ENCODE results near the gene MYLIP. TPM values are rescaled to one million over a fixed set of nuclear protein-coding genes. Genes with fewer than 3 reads are reported as not detected.

MYLIP gene
- total RNA-seq, 1 experiment from 2014 or later: 12.5 TPM

- Histone ChIP-seq H3K79me2 (ENCODE audit: low read length) (no peaks in the 10 kb centered on the region), H3K9me3 (ENCODE audit: low read length) (no peaks in the 10 kb centered on the region), H3K4me2 (ENCODE audit: low read length) (no peak overlapping the region), H3K36me3 (ENCODE audit: low read depth, low read length) (no peaks in the 10 kb centered on the region), H3K27ac (ENCODE audit: low read length) (no peak overlapping the region), H3K4me3 (ENCODE audit: low read length) (no peak overlapping the region), H2AFZ (ENCODE audit: low read length) (no peak overlapping the region), H4K20me1 (ENCODE audit: low read length) (no peaks in the 10 kb centered on the region), H3K9me2 (replicated peaks; ENCODE audit: low read length) (no peaks in the 10 kb centered on the region; the same call in 1 of the 2 replicates), H3F3A (ENCODE audit: low read length, unreplicated experiment) (no peaks in the 10 kb centered on the region), H3K27me3 (ENCODE audit: low read length) (no peaks in the 10 kb centered on the region), H3K4me1 (ENCODE audit: insufficient read depth, low read length) (no peaks in the 10 kb centered on the region), H3K9ac (ENCODE audit: low read length) (no peak overlapping the region)
- DNase-seq (no peak), ATAC-seq (no peak)
- ChIA-PET POLR2A (ENCODE audit: unreplicated experiment) (no interaction called here), CTCF (no interaction called here)
- TF ChIP-seq EZH2 (IDR thresholded peaks at IDR 0.05; ENCODE audit: low read length, unreplicated experiment) (no peak), CTCF (conservative IDR thresholded peaks at IDR 0.05; ENCODE audit: low read depth, low read length) (no peak), EZH2phosphoT487 (IDR thresholded peaks at IDR 0.05; ENCODE audit: borderline replicate concordance, low read length) (no peak)
- BruUV-seq (replicated peaks): no TSS peak
- intact Hi-C loops (cut with micrococcal nuclease): no loop called here
Observed at GRCh38 chr6:16108921-16109658, 19.8 kb upstream of the MYLIP start.

- Histone ChIP-seq H3K4me1 (ENCODE audit: insufficient read depth, low read length) (no peaks in the 10 kb centered on the region), H3K27ac (ENCODE audit: low read length) (no peak overlapping the region), H3K27me3 (ENCODE audit: low read length) (peaks cover 3% of the 10 kb centered on the region), H3K9me2 (replicated peaks; ENCODE audit: low read length) (no peaks in the 10 kb centered on the region), H3K4me2 (ENCODE audit: low read length) (no peak overlapping the region), H3K9me3 (ENCODE audit: low read length) (no peaks in the 10 kb centered on the region), H3K9ac (ENCODE audit: low read length) (no peak overlapping the region), H3K4me3 (ENCODE audit: low read length) (no peak overlapping the region), H3F3A (ENCODE audit: low read length, unreplicated experiment) (no peaks in the 10 kb centered on the region), H3K79me2 (ENCODE audit: low read length) (no peaks in the 10 kb centered on the region), H3K36me3 (ENCODE audit: low read depth, low read length) (no peaks in the 10 kb centered on the region), H4K20me1 (ENCODE audit: low read length) (no peaks in the 10 kb centered on the region), H2AFZ (ENCODE audit: low read length) (no peak overlapping the region)
- BruUV-seq (replicated peaks): no TSS peak
- DNase-seq: no peak
- no peak for ATAC-seq
- ChIA-PET CTCF (no interaction called here), POLR2A (ENCODE audit: unreplicated experiment) (no interaction called here)
- intact Hi-C loops (cut with micrococcal nuclease): no loop called here
- TF ChIP-seq EZH2 (IDR thresholded peaks at IDR 0.05; ENCODE audit: low read length, unreplicated experiment) (no peak), EZH2phosphoT487 (IDR thresholded peaks at IDR 0.05; ENCODE audit: borderline replicate concordance, low read length) (no peak), CTCF (conservative IDR thresholded peaks at IDR 0.05; ENCODE audit: low read depth, low read length) (no peak)
Observed at GRCh38 chr6:16109659-16110305, 19.1 kb upstream of the MYLIP start.

- ChIA-PET CTCF (no interaction called here), POLR2A (ENCODE audit: unreplicated experiment) (no interaction called here)
- intact Hi-C loops (cut with micrococcal nuclease): no loop called here
Observed at GRCh38 chr6:16118825-16119224, 10.1 kb upstream of the MYLIP start.

More at GRCh38 chr6:16118825-16119224, 10.1 kb upstream of the MYLIP start:
- BruUV-seq (replicated peaks): no TSS peak
- no peaks in the 10 kb centered on the region for H3K9me2 ChIP-seq (replicated peaks; ENCODE audit: low read length)
- H3K4me2 ChIP-seq (ENCODE audit: low read length): no peak overlapping the region
- DNase-seq (no peak), ATAC-seq (no peak)
- H3F3A ChIP-seq (ENCODE audit: low read length, unreplicated experiment): no peaks in the 10 kb centered on the region
- no peaks in the 10 kb centered on the region for H4K20me1 ChIP-seq (ENCODE audit: low read length)
- H3K79me2 ChIP-seq (ENCODE audit: low read length): no peaks in the 10 kb centered on the region
- H3K9me3 ChIP-seq (ENCODE audit: low read length): no peaks in the 10 kb centered on the region
- peaks cover 48% of the 10 kb centered on the region for H3K27me3 ChIP-seq (ENCODE audit: low read length)
- no peak overlapping the region for H3K27ac ChIP-seq (ENCODE audit: low read length)
- no peak overlapping the region for H3K9ac ChIP-seq (ENCODE audit: low read length)
- no peaks in the 10 kb centered on the region for H3K36me3 ChIP-seq (ENCODE audit: low read depth, low read length)
- no peaks in the 10 kb centered on the region for H3K4me1 ChIP-seq (ENCODE audit: insufficient read depth, low read length)
- TF ChIP-seq CTCF (conservative IDR thresholded peaks at IDR 0.05; ENCODE audit: low read depth, low read length) (no peak), EZH2 (IDR thresholded peaks at IDR 0.05; ENCODE audit: low read length, unreplicated experiment) (no peak), EZH2phosphoT487 (IDR thresholded peaks at IDR 0.05; ENCODE audit: borderline replicate concordance, low read length) (no peak)
- H2AFZ ChIP-seq (ENCODE audit: low read length): no peak overlapping the region
- H3K4me3 ChIP-seq (ENCODE audit: low read length): no peak overlapping the region

Data from PC-3 (cell line).